Peyer's patch (tissue), 4 donors: ENCODE results near the gene BRINP1.
"Not testable (repeated sequence)": the region's sequence is repeated elsewhere in the genome, so short reads cannot be mapped to it uniquely, and the experiment has no call there.

Experiments
- CTCF ChIP-seq, 6 experiments: fragments of 450-650 bp in 4 of 6; fragments of 200-600 bp in 2 of 6; sonication (generic) in 1 of 6; IDR thresholded peaks; one replicate each; pipeline ENCODE4 v1.5.1; 2017 to 2019; ENCODE audit warnings: antibody characterized with exemption in 6 of 6, mild to moderate bottlenecking in 3 of 6, moderate library complexity in 1 of 6
- POLR2A ChIP-seq, 2 donors: fragments of 450-650 bp; IDR thresholded peaks; one replicate each; pipeline ENCODE4 v1.5.1; 2017; ENCODE audit warnings: antibody characterized with exemption in 2 of 2, mild to moderate bottlenecking in 2 of 2, moderate library complexity in 2 of 2

GRCh38 chr9:119169222-119169621 lies 200.0 kb downstream of the BRINP1 start:
- TF ChIP-seq CTCF, POLR2A (IDR thresholded peaks at IDR 0.05): not testable (repeated sequence)
